ENCODE results near the gene CS.
A peak's percentile ranks its signal among the peaks of the same experiment; 100 is the strongest.
"Not testable (repeated sequence)": the region's sequence is repeated elsewhere in the genome, so short reads cannot be mapped to it uniquely, and the experiment has no call there.

The CS gene

DNA sequence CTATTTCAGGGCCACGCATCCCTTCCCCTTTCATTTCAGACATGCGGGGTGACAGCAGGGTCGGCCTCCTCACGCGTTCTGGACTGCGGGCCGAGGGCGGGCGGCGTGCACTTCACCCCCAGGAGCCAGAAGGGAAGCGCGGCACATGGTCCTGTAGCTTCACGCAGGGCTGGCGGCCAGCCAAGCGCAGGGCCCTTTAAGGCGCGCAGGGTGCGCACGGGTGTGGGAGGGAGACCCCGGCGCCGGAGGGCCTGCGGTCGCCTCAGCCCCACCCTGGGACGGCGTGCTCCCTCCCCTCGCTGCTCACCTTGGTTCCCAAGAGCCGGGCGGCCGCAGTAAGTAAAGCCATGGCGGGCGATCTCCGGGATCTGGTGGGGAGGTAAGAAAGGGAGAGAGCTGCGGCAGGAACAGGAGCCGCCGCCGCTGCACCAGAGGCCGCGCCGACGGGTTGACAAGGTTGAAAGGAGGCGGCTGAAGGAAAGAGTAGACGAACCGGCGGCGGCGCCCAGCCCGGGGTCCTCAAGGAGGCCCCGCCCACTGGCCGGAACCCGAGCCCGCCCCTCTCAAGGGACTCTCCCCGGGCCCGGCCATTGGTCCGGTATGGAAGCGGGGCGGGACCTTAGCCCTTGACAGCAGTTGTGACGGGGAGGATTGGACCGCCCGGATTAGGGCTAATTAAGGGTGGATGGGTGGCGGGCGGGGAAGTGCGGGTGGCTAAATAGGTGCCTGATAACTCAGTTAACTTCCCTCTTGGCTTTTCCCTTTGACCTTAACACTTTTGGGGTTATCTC lies at the start of gene CS:
Gene CS (minus strand): TSS at position 478 of the 791 bp plus-strand sequence. CDS start 129 bp downstream, at position 349.
- peak; percentile 99 for DNase-seq

DNA sequence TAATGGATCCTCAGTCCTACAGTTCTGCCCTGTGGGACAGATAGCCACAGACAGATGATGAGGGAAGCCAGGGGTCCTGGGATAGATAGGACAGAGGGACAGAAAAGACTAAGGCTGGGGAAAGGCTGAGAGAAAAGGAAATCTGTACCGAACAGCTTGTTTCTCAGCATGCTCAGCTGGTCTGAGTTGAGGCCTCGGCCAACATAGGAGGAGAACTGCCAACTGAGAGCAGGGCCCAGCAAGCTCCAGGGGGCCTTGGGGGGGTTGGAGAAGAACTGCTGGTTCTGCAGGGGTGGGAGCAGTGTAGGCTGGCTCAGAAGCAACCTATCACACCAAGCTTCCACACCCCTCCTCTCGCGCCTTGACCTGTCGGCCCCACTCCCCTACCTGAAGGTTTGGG lies 48.6 kb upstream of the CS start:
- DNase-seq = no peak

DNA sequence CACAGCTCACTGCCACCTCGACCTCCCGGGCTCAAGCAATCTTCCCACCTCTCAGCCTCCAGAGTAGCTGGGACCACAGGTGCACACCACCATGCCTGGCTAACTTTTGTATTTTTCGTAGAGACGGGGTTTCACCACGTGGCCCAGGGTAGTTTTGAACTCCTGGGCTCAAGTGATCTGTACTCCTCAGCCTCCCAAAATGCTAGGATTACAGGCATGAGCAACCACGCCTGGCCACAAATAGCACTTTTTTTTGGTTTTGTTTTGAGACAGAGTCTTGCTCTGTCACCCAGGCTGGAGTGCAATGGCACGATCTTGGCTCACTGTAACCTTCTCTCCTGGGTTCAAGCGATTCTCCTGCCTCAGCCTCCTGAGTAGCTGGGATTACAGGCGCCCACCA lies 47.1 kb upstream of the CS start:
- DNase-seq = not testable (repeated sequence)

- DNase-seq = no peak
Measured at GRCh38 chr12:56346675-56347074, 46.5 kb upstream of the CS start.

DNA sequence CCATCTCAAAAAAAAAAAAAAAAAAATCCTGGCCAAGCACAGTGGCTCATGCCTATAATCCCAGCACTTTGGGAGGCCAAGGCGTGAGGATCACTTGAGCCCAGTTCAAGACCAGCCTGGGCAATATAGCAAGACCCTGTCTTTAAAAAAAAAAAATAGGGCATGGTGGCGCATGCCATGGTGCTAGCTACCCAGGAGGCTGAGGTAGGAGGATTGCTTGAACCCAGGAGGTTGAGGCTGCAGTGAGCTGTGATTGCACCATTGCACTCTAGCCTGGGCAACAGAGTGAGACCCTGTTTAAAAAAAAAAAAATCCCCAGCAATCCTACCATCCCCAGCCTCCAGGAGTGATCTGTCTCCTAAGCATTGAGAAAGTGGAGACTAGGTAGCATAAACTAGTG lies 42.2 kb upstream of the CS start:
- not testable (repeated sequence) for DNase-seq

GRCh38 chr12:56341616-56342015 lies 41.5 kb upstream of the CS start:
- DNase-seq = no peak

DNA sequence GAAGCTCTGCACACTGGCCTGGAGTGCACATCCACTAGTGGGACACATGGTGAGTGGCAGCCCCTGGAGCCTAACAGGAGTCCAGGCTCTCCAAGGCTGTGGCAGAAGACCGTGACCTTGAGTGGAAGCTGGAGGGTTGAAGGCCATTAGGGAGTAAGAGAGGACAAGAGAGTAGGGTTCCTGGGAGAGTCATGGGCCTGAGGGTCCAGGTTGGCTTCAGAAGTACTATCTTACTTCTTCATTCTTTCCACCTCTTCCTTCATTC lies 39.0 kb upstream of the CS start:
- DNase-seq = no peak

- peak; percentile 96 for DNase-seq
Measured at GRCh38 chr12:56338308-56339157, 38.4 kb upstream of the CS start, which contains the start of gene IL23A. TSS of gene IL23A (plus strand) at chr12:56338884. CDS start at chr12:56339045, 161 bp downstream.

GRCh38 chr12:56337753-56338251 lies 37.7 kb upstream of the CS start:
- DNase-seq = no peak

- DNase-seq = no peak
Measured at GRCh38 chr12:56336361-56337167, 36.4 kb upstream of the CS start.

DNA sequence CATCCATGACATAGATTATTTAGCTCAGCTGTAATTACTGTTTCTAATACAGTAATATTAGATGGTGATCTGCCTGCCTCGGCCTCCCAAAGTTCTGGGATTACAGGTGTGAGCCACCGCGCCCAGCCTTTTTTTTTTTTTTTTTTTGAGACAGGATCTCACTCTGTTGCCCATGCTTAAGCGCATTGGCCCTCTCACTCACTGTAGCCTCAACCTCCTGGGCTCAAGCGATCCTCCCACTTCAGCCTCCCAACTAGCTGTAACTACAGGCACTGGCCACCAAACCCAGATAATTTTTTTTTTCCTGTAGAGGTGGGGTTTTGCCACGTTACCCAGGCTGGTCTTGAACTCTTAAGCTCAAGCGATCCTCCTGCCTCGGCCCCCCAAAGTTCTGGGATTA lies 35.4 kb upstream of the CS start:
- not testable (repeated sequence) for DNase-seq

DNA sequence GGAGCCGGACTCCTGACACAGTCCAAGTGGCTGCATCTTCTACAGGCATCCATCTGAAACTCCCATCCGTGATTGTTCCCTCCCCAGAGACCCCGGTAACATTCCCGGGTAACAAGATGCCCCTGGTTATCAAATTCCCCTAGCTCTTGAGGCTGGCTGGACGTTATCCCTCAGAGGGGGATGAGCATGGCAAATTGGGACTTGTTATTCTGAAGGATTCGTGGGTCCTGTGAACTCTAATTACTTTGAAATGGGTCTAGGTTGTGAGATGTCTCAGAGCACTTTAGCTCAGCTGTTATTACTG lies 34.3 kb upstream of the CS start:
- DNase-seq = no peak

DNA sequence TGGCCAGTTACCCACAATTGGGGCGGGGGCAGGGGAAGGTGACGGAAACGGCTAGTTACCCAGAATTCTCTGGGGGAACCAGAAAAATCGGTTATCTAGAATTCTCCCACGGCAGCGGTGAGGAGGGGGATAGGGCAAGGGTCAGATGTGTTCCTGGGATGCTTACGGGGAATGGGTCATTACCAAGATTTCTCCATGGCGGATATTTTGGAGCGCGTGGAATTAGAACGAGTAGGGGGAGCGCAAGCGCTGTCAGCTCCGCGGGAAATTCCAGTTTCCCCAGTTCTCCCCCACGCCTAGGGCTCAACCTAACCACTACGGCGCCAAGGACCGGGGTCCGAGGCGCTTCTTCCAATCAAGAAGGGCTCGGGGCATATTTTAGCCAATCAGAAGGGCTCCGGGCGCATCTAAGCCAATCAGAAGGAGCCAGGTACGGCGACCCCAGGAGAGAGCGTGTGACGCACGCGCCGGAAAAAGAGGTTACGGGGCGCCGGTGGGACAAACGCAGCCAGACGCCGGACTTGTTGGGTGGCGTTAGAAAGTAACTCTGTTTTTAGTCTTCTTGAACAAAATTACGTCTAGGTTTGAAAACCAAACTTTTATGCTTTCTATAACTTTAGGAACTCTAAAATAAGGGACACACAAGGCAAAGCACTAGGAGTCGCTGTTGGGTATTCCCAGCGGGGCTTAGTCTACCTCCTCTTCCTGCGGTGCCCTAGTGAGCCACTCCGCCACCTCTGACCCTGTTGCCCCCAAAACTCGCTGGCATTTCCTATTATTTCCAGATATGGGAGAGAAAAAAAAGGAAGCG lies 33.8 kb upstream of the CS start, which contains the start of gene PAN2:
Gene PAN2 (minus strand): TSS at position 322 of the 811 bp plus-strand sequence. CDS start 906 bp downstream, outside the sequence.
- peak; percentile 97 for DNase-seq

GRCh38 chr12:56333197-56333678 lies 33.1 kb upstream of the CS start:
- no peak for DNase-seq

- DNase-seq = no peak
Measured at GRCh38 chr12:56332512-56333196, 32.5 kb upstream of the CS start.

GRCh38 chr12:56330936-56331490 lies 30.9 kb upstream of the CS start:
- no peak for DNase-seq

DNA sequence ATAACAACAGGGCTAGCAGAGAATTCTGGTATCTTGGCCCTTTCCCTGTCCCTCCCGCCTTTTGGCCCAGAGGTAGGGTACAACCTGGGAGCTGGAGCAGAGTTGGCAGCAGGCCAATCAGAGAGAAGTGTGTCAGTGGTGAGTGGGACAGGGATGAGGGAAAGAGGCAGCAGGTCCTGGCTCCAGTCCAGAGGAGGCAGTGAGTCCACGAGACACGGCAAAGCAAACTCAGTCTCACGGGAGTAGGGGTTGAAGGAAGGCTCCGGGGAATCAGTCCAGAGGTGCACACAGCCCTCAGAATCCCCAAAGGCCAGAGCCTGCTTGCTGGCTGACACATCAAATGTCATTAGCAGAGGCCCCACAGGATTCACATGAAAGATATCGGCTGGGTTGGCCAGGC lies 26.4 kb upstream of the CS start:
- no peak for DNase-seq

- no peak for DNase-seq
Measured at GRCh38 chr12:56326126-56326525, 26.0 kb upstream of the CS start.

DNA sequence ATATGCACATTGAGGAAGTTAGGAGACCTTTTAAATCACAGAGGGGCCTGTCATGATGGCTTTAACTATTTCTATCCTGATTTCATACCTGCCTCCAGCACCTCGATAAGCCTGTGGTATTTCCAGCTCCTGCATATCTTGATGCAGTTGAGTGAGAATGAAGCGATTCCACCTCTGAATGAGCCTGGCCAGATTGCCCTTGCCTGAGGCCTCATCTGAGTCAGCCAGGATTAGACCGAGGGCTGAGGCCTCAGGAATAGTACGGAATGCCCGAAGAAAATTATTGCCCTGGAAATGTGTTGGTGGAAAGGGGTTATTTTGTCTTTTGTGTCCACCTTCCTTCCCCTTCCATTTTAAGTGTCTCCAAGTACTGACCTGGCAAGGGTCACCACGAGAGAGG lies 24.1 kb upstream of the CS start:
- no peak for DNase-seq

GRCh38 chr12:56321610-56322009 lies 21.5 kb upstream of the CS start:
- not testable (repeated sequence) for DNase-seq

GRCh38 chr12:56321027-56321426 lies 20.9 kb upstream of the CS start:
- no peak for DNase-seq
